NCI-H345 treated with DMSO at 0.1 percent for 48 hours (cell line): ENCODE data around the gene AMN.
"Not testable (repeated sequence)": the region's sequence is repeated elsewhere in the genome, so short reads cannot be mapped to it uniquely, and the experiment has no call there.

ENCODE experiments used
- DNase-seq: peaks from one replicate; lab custom pipeline; 2025; ENCODE audit not compliant: unreplicated experiment; lab: John Stamatoyannopoulos, UW

The AMN gene

GRCh38 chr14:102911991-102912761, 10.3 kb upstream of the AMN start:
- no peak for DNase-seq

DNA sequence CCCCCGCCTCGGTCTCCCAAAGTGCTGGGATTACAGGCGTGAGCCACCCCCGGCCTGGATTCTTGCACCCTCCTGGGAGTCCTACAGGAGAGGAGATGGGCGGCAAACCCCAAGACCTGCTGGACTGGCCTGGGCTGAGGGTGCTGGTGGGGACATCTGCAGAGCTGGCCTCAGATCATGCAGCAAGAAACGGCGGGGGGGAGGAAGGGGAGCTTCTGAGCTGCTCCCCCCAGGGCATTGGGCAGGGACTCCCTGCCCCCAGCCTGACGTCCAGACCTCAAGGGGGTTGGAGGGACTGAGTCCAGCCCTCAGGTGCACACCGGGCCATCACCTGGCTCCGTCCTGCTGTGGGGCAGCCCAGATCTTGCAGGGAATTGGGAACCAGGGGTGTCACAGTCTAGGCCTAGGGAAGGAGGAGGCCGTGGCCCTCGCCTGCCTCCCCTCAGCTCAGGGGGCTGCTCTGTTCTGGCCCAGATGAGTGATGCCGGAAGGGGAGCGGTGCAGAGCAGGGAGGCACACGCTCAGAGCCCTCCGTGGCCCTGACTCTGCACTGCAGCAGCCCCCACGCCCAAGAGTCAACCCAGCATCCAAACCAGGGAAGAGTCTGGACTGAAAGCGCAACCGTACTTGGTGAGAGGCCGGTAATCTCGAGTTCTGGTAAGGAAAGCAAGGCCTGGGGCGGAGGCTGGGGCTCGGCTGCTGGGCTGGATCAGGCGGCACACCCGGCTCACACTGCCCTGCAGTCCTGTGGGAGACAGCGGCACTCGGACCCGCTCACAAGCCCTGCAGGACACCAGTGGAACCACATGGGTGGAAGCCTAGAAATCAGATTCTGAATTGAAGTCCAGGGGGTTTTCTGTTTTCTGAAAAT, 8.9 kb upstream of the AMN start:
- no peak for DNase-seq

DNA sequence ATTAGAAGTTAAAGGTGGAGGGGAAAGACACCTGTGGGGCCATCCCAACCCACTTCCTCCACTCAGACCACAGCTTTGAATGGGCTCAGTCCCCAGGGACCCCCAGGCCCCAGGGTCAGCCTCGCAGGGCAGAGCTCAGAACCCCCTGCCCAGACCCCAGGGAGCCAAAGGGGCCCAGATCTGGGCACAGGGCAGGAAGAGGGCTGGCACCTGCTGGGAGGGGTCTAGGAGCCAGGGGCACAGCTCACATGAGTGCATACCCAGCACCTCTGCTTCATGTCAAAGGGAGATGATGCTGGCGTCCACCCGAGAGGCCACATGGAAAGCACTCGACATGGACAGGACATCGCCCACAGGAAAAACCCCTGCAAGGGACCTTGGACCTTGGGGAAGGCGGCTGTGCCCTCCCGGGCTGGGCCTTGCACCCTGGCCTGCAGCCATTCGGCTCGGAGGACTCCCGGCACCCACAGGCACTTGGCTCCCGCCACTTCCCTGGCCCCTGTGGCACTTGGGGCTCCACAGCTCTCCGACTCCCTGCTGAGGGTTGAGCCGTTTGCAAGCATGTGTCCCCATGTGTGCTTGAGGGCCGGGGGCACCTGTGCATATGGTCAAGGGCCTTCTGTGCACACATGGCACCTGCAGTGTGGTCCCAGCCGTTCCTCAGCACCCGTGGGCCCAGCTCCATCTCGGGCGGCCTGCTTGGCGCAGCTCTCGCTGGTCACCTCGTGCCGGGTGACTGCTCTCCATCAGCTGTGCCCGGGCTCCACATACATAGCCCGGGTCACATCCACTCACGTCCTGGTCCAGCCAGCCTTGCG, 7.8 kb upstream of the AMN start:
- DNase-seq: no peak

GRCh38 chr14:102915292-102916110, 7.0 kb upstream of the AMN start:
- DNase-seq: no peak

DNA sequence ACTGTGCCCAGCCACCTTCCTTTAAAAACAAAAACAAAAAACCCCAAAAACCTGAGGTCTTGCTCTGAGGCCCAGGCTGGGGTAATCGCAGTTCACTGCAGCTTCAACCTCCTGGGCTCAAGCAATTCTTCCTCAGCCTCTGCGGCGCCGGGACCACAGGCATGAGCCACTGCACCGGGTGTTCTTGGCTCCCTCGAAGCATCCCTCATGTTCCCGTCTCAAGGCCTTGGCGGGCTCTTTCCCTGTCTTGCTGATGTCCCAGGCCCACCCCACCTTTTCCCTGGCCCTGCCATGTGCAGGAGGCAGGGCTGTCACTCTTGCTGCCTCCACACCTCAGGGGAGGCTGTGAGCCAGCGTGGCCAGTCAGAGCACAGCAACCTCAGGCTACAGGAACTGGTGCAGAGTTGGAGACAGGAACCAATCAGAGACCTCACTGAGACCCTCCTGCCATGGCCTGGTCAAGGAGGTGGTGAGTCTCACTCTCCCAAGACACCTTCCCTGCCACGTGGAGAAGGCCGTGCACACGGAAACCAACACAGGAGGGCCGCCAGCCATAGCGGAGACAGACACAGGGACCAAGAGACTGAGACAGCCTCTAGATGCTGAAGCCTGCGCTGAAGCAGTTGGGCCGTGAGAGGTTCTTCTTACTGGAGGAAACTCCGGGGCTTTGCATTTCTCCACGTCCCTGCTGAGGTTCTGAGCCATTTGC, 6.0 kb upstream of the AMN start:
- no peak for DNase-seq

- DNase-seq: no peak
Measured at GRCh38 chr14:102917056-102917385, 5.4 kb upstream of the AMN start.

- no peak for DNase-seq
Measured at GRCh38 chr14:102917469-102918211, 4.8 kb upstream of the AMN start.

DNA sequence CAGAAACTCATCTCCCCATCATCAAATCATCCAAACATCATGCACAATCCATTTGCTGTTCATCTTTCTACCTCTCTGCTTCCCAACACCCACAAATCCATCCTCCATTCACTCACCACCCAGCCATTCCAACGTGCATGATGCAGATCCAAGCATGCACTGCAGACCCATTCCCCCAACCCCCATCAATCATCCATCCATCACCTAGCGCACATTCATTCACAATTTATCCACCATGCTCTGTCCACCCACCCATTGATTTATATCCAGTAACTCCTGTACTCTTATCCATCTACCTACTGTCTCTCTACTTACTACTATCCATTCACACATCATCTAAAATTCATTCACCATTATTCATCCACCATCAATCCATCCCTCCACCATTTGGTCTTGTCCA, 4.0 kb upstream of the AMN start:
- no peak for DNase-seq

GRCh38 chr14:102920273-102920997, 2.0 kb upstream of the AMN start:
- DNase-seq: no peak

DNA sequence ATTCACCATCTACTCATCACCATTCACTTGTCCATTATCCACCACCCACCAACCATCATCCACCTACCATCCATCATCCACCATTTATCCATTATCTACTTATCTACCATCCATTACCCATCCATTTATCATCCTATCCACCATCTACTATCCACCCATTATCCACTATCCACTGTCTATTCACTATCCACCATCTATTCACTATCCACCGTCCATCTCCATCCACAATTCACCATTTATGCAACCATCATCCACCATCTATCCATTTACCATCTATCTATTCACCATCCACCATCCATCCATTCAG, 1.5 kb upstream of the AMN start:
- DNase-seq: no peak

- DNase-seq: no peak
Measured at GRCh38 chr14:102923201-102923924, 900 bp downstream of the AMN start.

- no peak for DNase-seq
Measured at GRCh38 chr14:102923925-102924486, 1.5 kb downstream of the AMN start.

GRCh38 chr14:102924632-102925588, 2.4 kb downstream of the AMN start:
- DNase-seq: no peak

- DNase-seq: no peak
Measured at GRCh38 chr14:102925646-102926045, 3.2 kb downstream of the AMN start.

GRCh38 chr14:102926104-102926503, 3.6 kb downstream of the AMN start:
- DNase-seq: no peak

DNA sequence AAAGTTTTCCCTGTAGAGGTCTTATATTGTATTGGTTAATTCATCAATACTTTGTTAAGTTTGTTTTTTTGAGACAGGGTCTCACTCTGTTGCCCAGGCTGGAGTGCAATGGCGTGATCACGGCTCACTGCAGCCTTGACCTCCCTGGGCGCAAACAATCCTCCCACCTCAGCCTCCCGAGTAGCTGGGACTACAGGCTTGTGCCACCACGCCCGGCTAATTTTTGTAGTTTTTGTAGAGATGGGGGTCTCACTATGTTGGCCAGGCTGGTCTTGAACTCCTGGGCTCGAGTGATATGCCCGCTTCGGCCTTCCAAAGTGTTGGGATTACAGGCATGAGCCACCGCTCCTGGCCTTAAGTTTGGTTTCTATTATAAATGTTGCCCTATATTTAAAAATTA, 4.4 kb downstream of the AMN start:
- not testable (repeated sequence) for DNase-seq

GRCh38 chr14:102927346-102927877, 4.9 kb downstream of the AMN start:
- DNase-seq: no peak
